ENCODE measurements around the gene CYP51A1. TPM values are rescaled to one million over a fixed set of nuclear protein-coding genes. Genes with fewer than 3 reads are reported as not detected.
A peak's percentile ranks its signal among the peaks of the same experiment; 100 is the strongest.

CYP51A1 gene
- total and polyA plus RNA-seq, 4 donors, result 56.4 to 338 (median 170) TPM

DNA sequence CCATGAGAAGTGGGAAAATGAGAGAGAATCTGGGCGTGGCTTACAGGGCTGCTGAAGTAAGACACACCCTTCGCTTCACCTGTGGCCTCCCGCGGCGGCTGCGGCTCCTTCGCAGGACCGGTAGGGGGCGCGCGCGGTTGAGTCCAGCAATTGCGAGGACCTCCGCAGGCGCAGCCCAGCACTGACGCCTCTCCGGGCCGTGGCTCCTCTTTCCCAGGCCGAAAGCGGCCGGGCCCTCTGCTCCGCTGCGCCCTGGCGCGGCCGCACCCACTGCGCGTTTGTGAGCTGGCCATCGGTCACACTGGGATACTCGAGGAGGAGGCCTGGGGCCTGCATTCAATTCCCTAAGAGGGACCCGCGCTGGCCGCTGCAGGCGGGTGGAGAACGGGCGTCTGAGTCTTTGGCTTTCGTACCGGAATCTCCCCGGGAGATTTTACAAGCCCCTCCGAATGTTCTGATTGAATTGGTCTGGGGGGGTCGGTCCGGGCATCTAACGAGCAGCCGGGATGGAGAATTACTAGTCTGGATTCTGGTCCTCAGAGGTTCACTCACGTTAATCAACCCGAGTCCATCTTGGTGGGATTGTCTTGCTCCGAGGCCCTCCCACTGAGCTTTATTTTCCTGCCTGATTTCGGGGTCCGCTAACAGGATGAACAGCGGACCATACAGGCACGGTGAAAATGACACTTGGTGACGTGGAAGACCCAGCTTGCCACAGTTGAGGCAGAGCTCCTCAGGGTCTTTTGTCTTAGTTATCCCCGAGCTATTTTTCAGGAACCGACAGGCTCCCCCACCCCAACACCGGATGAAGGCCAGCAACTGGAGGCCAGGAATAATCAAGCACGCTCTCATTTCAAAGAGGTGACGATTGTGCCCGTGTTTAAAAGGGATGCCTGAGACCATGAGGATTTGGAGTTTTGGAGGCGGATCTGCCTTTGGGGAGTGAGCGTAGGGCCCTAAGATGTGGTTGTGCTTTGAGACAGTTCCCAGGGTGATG lies 44.9 kb upstream of the CYP51A1 start, which contains the start of gene LRRD1:
TSS of gene LRRD1 (minus strand) at position 215 of the 997 bp plus-strand sequence. CDS start 13,940 bp downstream, outside the sequence.
- H3K27me3 ChIP-seq (ENCODE audit: control insufficient read depth in 4 of 4, insufficient read depth in 4 of 4, low read length in 3 of 4), result no peaks in the 10 kb centered on the region
- peak; percentile 95 for DNase-seq (ENCODE audit: low spot score)
- no peaks in the 10 kb centered on the region for H3K36me3 ChIP-seq (ENCODE audit: control insufficient read depth in 4 of 4, insufficient read depth in 3 of 4, low read depth in 1 of 4, low read length in 3 of 4)
- peak within 1 kb of the TSS; percentile 2 to 78 for H3K9ac ChIP-seq (ENCODE audit: low read depth in 1 of 2, low read length in 2 of 2)
- H3K9me3 ChIP-seq (ENCODE audit: control insufficient read depth in 4 of 4, low read length in 3 of 4), result no peaks in the 10 kb centered on the region
- H3K4me3 ChIP-seq (ENCODE audit: low read depth in 1 of 3, low read length in 3 of 3), result peak within 1 kb of the TSS in 2 of 3 donors; percentile 16 to 54
- H3K4me1 ChIP-seq (ENCODE audit: control insufficient read depth in 4 of 4, insufficient read depth in 4 of 4, low read length in 3 of 4), result peaks cover 0 to 7% (median 0%) of the 10 kb centered on the region in 4 donors
- H3K27ac ChIP-seq (ENCODE audit: low read depth in 1 of 2, low read length in 2 of 2), result peak within 1 kb of the TSS in 1 of 2 donors; percentile 60
- TF ChIP-seq SP1 (IDR thresholded peaks at IDR 0.05), result peak; percentile 34
- TF ChIP-seq YY1 (IDR thresholded peaks at IDR 0.05), result peak; percentile 48
- TF ChIP-seq NR2F2 (IDR thresholded peaks at IDR 0.05), result no peak
- TF ChIP-seq RXRA (IDR thresholded peaks at IDR 0.05), result peak in 1 of 2 donors; percentile 14
- no peak for TF ChIP-seq JUND (IDR thresholded peaks at IDR 0.05)
- TF ChIP-seq, protein P1, sequence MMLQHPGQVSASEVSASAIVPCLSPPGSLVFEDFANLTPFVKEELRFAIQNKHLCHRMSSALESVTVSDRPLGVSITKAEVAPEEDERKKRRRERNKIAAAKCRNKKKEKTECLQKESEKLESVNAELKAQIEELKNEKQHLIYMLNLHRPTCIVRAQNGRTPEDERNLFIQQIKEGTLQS (IDR thresholded peaks at IDR 0.05), result no peak
- TF ChIP-seq, protein P2, sequence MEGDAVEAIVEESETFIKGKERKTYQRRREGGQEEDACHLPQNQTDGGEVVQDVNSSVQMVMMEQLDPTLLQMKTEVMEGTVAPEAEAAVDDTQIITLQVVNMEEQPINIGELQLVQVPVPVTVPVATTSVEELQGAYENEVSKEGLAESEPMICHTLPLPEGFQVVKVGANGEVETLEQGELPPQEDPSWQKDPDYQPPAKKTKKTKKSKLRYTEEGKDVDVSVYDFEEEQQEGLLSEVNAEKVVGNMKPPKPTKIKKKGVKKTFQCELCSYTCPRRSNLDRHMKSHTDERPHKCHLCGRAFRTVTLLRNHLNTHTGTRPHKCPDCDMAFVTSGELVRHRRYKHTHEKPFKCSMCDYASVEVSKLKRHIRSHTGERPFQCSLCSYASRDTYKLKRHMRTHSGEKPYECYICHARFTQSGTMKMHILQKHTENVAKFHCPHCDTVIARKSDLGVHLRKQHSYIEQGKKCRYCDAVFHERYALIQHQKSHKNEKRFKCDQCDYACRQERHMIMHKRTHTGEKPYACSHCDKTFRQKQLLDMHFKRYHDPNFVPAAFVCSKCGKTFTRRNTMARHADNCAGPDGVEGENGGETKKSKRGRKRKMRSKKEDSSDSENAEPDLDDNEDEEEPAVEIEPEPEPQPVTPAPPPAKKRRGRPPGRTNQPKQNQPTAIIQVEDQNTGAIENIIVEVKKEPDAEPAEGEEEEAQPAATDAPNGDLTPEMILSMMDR (IDR thresholded peaks at IDR 0.05; ENCODE audit: low read depth, low read length, missing input control), result peak; percentile 97
- peak; percentile 18 for TF ChIP-seq TAF1 (conservative IDR thresholded peaks at IDR 0.05)
- TF ChIP-seq RAD21 (IDR thresholded peaks at IDR 0.05), result peak; percentile 75 to 90
- TF ChIP-seq, protein P3, sequence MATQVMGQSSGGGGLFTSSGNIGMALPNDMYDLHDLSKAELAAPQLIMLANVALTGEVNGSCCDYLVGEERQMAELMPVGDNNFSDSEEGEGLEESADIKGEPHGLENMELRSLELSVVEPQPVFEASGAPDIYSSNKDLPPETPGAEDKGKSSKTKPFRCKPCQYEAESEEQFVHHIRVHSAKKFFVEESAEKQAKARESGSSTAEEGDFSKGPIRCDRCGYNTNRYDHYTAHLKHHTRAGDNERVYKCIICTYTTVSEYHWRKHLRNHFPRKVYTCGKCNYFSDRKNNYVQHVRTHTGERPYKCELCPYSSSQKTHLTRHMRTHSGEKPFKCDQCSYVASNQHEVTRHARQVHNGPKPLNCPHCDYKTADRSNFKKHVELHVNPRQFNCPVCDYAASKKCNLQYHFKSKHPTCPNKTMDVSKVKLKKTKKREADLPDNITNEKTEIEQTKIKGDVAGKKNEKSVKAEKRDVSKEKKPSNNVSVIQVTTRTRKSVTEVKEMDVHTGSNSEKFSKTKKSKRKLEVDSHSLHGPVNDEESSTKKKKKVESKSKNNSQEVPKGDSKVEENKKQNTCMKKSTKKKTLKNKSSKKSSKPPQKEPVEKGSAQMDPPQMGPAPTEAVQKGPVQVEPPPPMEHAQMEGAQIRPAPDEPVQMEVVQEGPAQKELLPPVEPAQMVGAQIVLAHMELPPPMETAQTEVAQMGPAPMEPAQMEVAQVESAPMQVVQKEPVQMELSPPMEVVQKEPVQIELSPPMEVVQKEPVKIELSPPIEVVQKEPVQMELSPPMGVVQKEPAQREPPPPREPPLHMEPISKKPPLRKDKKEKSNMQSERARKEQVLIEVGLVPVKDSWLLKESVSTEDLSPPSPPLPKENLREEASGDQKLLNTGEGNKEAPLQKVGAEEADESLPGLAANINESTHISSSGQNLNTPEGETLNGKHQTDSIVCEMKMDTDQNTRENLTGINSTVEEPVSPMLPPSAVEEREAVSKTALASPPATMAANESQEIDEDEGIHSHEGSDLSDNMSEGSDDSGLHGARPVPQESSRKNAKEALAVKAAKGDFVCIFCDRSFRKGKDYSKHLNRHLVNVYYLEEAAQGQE (IDR thresholded peaks at IDR 0.05), result no peak
- peak in 1 of 2 donors; percentile 50 for TF ChIP-seq GABPA (IDR thresholded peaks at IDR 0.05 in 1 of 2, conservative IDR thresholded peaks at IDR 0.05 in 1 of 2)
- TF ChIP-seq HNF4G (IDR thresholded peaks at IDR 0.05), result no peak
- no peak for TF ChIP-seq FOXA2 (IDR thresholded peaks at IDR 0.05)
- no peak for TF ChIP-seq HNF4A (conservative IDR thresholded peaks at IDR 0.05)
- TF ChIP-seq, protein P4, sequence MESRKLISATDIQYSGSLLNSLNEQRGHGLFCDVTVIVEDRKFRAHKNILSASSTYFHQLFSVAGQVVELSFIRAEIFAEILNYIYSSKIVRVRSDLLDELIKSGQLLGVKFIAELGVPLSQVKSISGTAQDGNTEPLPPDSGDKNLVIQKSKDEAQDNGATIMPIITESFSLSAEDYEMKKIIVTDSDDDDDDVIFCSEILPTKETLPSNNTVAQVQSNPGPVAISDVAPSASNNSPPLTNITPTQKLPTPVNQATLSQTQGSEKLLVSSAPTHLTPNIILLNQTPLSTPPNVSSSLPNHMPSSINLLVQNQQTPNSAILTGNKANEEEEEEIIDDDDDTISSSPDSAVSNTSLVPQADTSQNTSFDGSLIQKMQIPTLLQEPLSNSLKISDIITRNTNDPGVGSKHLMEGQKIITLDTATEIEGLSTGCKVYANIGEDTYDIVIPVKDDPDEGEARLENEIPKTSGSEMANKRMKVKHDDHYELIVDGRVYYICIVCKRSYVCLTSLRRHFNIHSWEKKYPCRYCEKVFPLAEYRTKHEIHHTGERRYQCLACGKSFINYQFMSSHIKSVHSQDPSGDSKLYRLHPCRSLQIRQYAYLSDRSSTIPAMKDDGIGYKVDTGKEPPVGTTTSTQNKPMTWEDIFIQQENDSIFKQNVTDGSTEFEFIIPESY (IDR thresholded peaks at IDR 0.05), result no peak
- no peak for TF ChIP-seq FOXA1 (IDR thresholded peaks at IDR 0.05)
- TF ChIP-seq EGR1 (IDR thresholded peaks at IDR 0.05; ENCODE audit: low read depth in 2 of 2), result no peak
- TF ChIP-seq, protein P5, sequence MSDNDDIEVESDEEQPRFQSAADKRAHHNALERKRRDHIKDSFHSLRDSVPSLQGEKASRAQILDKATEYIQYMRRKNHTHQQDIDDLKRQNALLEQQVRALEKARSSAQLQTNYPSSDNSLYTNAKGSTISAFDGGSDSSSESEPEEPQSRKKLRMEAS (IDR thresholded peaks at IDR 0.05), result no peak
- WGBS, result 12% methylated on average over 60 of the region's 60 CpGs
